ENCODE results near the gene CAPSL. TPM values are rescaled to one million over a fixed set of nuclear protein-coding genes. Genes with fewer than 3 reads are reported as not detected.

Gene CAPSL
- total RNA-seq, 3 donors from 2014 or later (not counting 1 experiment from before 2014, with no cell fraction given), result not detected

DNA sequence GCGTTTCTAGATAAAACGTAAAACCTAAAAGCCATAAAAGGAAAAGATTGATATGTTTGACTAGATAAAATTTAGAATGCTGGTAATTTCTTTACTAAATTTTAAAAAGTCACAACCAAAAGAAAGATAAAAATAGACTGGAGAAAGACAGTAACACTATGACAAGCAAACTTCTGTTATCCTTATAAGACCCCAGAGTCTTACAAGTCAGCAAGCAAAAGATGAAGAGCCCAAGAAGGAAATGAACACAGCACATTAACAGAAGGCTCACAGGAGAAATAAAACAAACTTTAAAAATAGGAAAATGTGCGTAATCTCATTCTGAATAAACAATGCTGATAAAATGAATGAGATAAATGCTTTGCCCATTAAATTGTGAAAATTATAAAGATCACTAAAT, 52.0 kb downstream of the CAPSL start:
- WGBS (ENCODE audit: insufficient coverage), result 20% methylated on average over 1 of the region's 3 CpGs
- ATAC-seq (no peak), DNase-seq (no peak)
- Histone ChIP-seq H3K36me3 (ENCODE audit: control insufficient read depth, insufficient read depth, low read length) (no peaks in the 10 kb centered on the region), H3K27me3 (ENCODE audit: control insufficient read depth, insufficient read depth, low read length) (no peaks in the 10 kb centered on the region), H3K4me1 (ENCODE audit: control insufficient read depth, insufficient read depth, low read length) (peaks cover 2% of the 10 kb centered on the region), H3K9me3 (ENCODE audit: control insufficient read depth, insufficient read depth, low read length) (no peaks in the 10 kb centered on the region), H3K27ac (ENCODE audit: low read length) (no peak overlapping the region), H3K4me3 (ENCODE audit: low read length) (no peak overlapping the region)
- TF ChIP-seq, protein P1, sequence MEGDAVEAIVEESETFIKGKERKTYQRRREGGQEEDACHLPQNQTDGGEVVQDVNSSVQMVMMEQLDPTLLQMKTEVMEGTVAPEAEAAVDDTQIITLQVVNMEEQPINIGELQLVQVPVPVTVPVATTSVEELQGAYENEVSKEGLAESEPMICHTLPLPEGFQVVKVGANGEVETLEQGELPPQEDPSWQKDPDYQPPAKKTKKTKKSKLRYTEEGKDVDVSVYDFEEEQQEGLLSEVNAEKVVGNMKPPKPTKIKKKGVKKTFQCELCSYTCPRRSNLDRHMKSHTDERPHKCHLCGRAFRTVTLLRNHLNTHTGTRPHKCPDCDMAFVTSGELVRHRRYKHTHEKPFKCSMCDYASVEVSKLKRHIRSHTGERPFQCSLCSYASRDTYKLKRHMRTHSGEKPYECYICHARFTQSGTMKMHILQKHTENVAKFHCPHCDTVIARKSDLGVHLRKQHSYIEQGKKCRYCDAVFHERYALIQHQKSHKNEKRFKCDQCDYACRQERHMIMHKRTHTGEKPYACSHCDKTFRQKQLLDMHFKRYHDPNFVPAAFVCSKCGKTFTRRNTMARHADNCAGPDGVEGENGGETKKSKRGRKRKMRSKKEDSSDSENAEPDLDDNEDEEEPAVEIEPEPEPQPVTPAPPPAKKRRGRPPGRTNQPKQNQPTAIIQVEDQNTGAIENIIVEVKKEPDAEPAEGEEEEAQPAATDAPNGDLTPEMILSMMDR (IDR thresholded peaks at IDR 0.05), result no peak
- Mint-ChIP-seq H3K4me3 (no peak overlapping the region), H3K27ac (no peak overlapping the region), H3K9me3 (no peaks in the 10 kb centered on the region), H3K4me1 (peaks cover 10 to 14% of the 10 kb centered on the region in 2 donors), H3K27me3 (ENCODE audit: low read depth in 2 of 2) (no peaks in the 10 kb centered on the region), H3K36me3 (no peaks in the 10 kb centered on the region)
- intact Hi-C loops (cut with micrococcal nuclease), result no loop called here

- intact Hi-C loops (cut with micrococcal nuclease), result no loop called here
- ATAC-seq (no peak), DNase-seq (no peak)
- H3K27me3 Mint-ChIP-seq (ENCODE audit: low read depth in 2 of 2), result no peaks in the 10 kb centered on the region
- no peak overlapping the region for H3K4me3 ChIP-seq (ENCODE audit: low read length)
- peaks cover 10 to 19% of the 10 kb centered on the region in 2 donors for H3K4me1 Mint-ChIP-seq
- peaks cover 2% of the 10 kb centered on the region for H3K4me1 ChIP-seq (ENCODE audit: control insufficient read depth, insufficient read depth, low read length)
- no peaks in the 10 kb centered on the region for H3K36me3 ChIP-seq (ENCODE audit: control insufficient read depth, insufficient read depth, low read length)
- no peak overlapping the region for H3K4me3 Mint-ChIP-seq
- no peaks in the 10 kb centered on the region for H3K9me3 Mint-ChIP-seq
- no peaks in the 10 kb centered on the region for H3K9me3 ChIP-seq (ENCODE audit: control insufficient read depth, insufficient read depth, low read length)
- no peak overlapping the region for H3K27ac Mint-ChIP-seq
- no peaks in the 10 kb centered on the region for H3K36me3 Mint-ChIP-seq
- TF ChIP-seq, protein P1 (IDR thresholded peaks at IDR 0.05), result no peak
- H3K27me3 ChIP-seq (ENCODE audit: control insufficient read depth, insufficient read depth, low read length), result no peaks in the 10 kb centered on the region
- no peak overlapping the region for H3K27ac ChIP-seq (ENCODE audit: low read length)
Observed at GRCh38 chr5:35884773-35885172, 53.6 kb downstream of the CAPSL start.

GRCh38 chr5:35884191-35884769, 54.1 kb downstream of the CAPSL start:
- H3K4me3 Mint-ChIP-seq, result no peak overlapping the region
- H3K27ac Mint-ChIP-seq, result peak overlapping the region in 1 of 2 donors; percentile 24
- no peaks in the 10 kb centered on the region for H3K36me3 Mint-ChIP-seq
- peak in 1 of 2 donors; percentile 46 for DNase-seq
- H3K27ac ChIP-seq (ENCODE audit: low read length), result no peak overlapping the region
- no peaks in the 10 kb centered on the region for H3K9me3 ChIP-seq (ENCODE audit: control insufficient read depth, insufficient read depth, low read length)
- no peaks in the 10 kb centered on the region for H3K9me3 Mint-ChIP-seq
- H3K36me3 ChIP-seq (ENCODE audit: control insufficient read depth, insufficient read depth, low read length), result no peaks in the 10 kb centered on the region
- intact Hi-C loops (cut with micrococcal nuclease), result no loop called here
- H3K4me1 Mint-ChIP-seq, result peaks cover 10 to 19% of the 10 kb centered on the region in 2 donors
- peaks cover 2% of the 10 kb centered on the region for H3K4me1 ChIP-seq (ENCODE audit: control insufficient read depth, insufficient read depth, low read length)
- WGBS (ENCODE audit: insufficient coverage), result no CpG with 5 or more reads among the region's 1 CpG
- H3K4me3 ChIP-seq (ENCODE audit: low read length), result no peak overlapping the region
- TF ChIP-seq, protein P1 (IDR thresholded peaks at IDR 0.05), result no peak
- no peaks in the 10 kb centered on the region for H3K27me3 Mint-ChIP-seq (ENCODE audit: low read depth in 2 of 2)
- ATAC-seq, result peak in 2 of 3 donors; percentile 36 to 52
- no peaks in the 10 kb centered on the region for H3K27me3 ChIP-seq (ENCODE audit: control insufficient read depth, insufficient read depth, low read length)

GRCh38 chr5:35881758-35882157, 56.7 kb downstream of the CAPSL start:
- DNase-seq (peak in 1 of 2 donors; percentile 38), ATAC-seq (no peak)
- Histone ChIP-seq H3K27ac (ENCODE audit: low read length) (no peak overlapping the region), H3K27me3 (ENCODE audit: control insufficient read depth, insufficient read depth, low read length) (no peaks in the 10 kb centered on the region), H3K9me3 (ENCODE audit: control insufficient read depth, insufficient read depth, low read length) (no peaks in the 10 kb centered on the region), H3K4me3 (ENCODE audit: low read length) (no peak overlapping the region), H3K4me1 (ENCODE audit: control insufficient read depth, insufficient read depth, low read length) (peaks cover 2% of the 10 kb centered on the region), H3K36me3 (ENCODE audit: control insufficient read depth, insufficient read depth, low read length) (peaks cover 7% of the 10 kb centered on the region)
- no peak overlapping the region for H3K27ac Mint-ChIP-seq
- H3K9me3 Mint-ChIP-seq, result no peaks in the 10 kb centered on the region
- peaks cover 10 to 19% of the 10 kb centered on the region in 2 donors for H3K4me1 Mint-ChIP-seq
- no peaks in the 10 kb centered on the region for H3K36me3 Mint-ChIP-seq
- H3K4me3 Mint-ChIP-seq, result no peak overlapping the region
- TF ChIP-seq, protein P1 (IDR thresholded peaks at IDR 0.05), result no peak
- intact Hi-C loops (cut with micrococcal nuclease), result no loop called here
- 90% methylated on average over 2 of the region's 2 CpGs for WGBS (ENCODE audit: insufficient coverage)
- H3K27me3 Mint-ChIP-seq (ENCODE audit: low read depth in 2 of 2), result no peaks in the 10 kb centered on the region

Data from natural killer cell (primary cell).